Measurements from ENCODE around the gene GNB1.

Gene GNB1

DNA sequence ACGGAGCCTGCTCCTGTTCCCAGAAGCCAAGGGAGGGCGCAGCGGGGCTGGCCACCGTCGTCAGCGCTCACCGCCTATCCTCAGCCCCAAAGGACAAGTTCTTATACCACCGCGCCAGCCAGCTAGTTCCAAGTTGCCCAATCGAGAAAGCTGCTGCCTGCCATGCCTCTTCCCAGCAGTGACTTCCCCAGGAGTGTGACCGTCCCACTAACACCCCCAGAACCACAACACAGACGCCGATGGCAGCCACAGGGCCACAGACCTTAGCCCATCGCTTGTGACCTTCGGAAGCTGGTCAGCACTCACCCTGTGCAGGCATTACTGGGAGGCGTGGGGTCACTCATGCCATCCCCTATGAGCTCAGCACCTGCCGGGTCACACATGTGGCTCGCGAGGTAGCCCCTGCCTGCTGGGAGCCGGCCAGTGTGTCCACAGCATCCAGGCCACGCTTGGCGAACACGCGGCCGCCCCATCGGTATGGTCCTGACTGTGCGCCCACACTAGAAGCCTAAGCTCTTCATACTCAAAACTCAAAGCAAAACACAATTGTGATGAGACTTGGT is 132.7 kb downstream of the GNB1 start:
- TF ChIP-seq, protein P1, sequence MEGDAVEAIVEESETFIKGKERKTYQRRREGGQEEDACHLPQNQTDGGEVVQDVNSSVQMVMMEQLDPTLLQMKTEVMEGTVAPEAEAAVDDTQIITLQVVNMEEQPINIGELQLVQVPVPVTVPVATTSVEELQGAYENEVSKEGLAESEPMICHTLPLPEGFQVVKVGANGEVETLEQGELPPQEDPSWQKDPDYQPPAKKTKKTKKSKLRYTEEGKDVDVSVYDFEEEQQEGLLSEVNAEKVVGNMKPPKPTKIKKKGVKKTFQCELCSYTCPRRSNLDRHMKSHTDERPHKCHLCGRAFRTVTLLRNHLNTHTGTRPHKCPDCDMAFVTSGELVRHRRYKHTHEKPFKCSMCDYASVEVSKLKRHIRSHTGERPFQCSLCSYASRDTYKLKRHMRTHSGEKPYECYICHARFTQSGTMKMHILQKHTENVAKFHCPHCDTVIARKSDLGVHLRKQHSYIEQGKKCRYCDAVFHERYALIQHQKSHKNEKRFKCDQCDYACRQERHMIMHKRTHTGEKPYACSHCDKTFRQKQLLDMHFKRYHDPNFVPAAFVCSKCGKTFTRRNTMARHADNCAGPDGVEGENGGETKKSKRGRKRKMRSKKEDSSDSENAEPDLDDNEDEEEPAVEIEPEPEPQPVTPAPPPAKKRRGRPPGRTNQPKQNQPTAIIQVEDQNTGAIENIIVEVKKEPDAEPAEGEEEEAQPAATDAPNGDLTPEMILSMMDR (IDR thresholded peaks at IDR 0.05; ENCODE audit: insufficient read depth, low read length, poor library complexity, severe bottlenecking) = no peak
- TF ChIP-seq EZH2phosphoT487 (conservative IDR thresholded peaks at IDR 0.05; ENCODE audit: low read length) = no peak
- no peaks in the 10 kb centered on the region for H3K9me2 ChIP-seq (replicated peaks; ENCODE audit: insufficient read depth, low read length)
- no peaks in the 10 kb centered on the region for H3K9me3 ChIP-seq (ENCODE audit: insufficient read depth, low read length)
- H3F3A ChIP-seq (ENCODE audit: insufficient read depth) = no peaks in the 10 kb centered on the region
- peaks cover 39% of the 10 kb centered on the region for H3K79me2 ChIP-seq (ENCODE audit: insufficient read depth, low read length)
- no peak overlapping the region for H3K9ac ChIP-seq (ENCODE audit: low read length)
- H3K4me3 ChIP-seq (ENCODE audit: insufficient read depth, low read length, poor library complexity, severe bottlenecking) = no peak overlapping the region
- H3K4me2 ChIP-seq (ENCODE audit: low read depth, low read length, poor library complexity, severe bottlenecking) = no peak overlapping the region
- no peak overlapping the region for H2AFZ ChIP-seq (ENCODE audit: low read depth, low read length, severe bottlenecking)
- H3K27me3 ChIP-seq (ENCODE audit: low read length) = no peaks in the 10 kb centered on the region
- H3K36me3 ChIP-seq (ENCODE audit: low read length) = no peaks in the 10 kb centered on the region
- no peak overlapping the region for H3K27ac ChIP-seq (ENCODE audit: low read depth, low read length)
- H4K20me1 ChIP-seq (ENCODE audit: low read depth, low read length) = no peaks in the 10 kb centered on the region; the same call in 1 of the 2 replicates

DNA sequence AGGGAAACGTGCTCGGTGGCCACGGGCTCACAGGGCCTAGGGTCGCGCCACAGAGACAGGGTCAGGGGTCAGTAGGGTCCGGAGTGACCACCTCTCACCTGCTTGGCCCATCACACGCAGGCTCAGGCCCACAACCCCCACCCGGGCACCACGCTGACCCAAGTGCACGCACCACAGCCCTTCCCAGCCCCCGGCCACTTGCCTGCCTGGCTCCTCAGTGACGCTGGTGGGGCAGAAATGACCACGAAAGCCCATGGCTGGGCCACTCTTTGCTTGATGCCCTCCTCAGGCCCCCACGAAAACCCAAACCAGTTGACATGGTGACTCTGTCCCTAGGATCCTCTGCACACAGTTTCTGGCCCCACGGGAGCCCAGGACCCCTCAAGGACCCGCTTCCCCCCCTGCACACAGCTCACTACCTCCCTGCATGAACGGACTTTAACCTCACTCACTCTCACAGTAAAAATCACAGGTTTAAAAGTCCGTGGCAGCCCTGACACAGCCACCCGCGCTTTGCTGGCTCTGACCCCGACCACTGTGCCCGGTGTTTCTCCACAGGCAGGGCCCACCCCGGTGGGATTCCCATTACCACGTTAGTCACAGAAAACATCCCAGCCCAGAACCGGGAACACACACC is 133.3 kb downstream of the GNB1 start:
- Histone ChIP-seq H3K79me2 (ENCODE audit: insufficient read depth, low read length) (peaks cover 33% of the 10 kb centered on the region), H3K9ac (ENCODE audit: low read length) (no peak overlapping the region), H3K36me3 (ENCODE audit: low read length) (no peaks in the 10 kb centered on the region), H4K20me1 (ENCODE audit: low read depth, low read length) (no peaks in the 10 kb centered on the region; the same call in 1 of the 2 replicates), H3F3A (ENCODE audit: insufficient read depth) (no peaks in the 10 kb centered on the region), H2AFZ (ENCODE audit: low read depth, low read length, severe bottlenecking) (no peak overlapping the region), H3K9me2 (replicated peaks; ENCODE audit: insufficient read depth, low read length) (no peaks in the 10 kb centered on the region), H3K4me2 (ENCODE audit: low read depth, low read length, poor library complexity, severe bottlenecking) (no peak overlapping the region), H3K4me3 (ENCODE audit: insufficient read depth, low read length, poor library complexity, severe bottlenecking) (no peak overlapping the region), H3K27ac (ENCODE audit: low read depth, low read length) (no peak overlapping the region), H3K27me3 (ENCODE audit: low read length) (no peaks in the 10 kb centered on the region), H3K9me3 (ENCODE audit: insufficient read depth, low read length) (no peaks in the 10 kb centered on the region)
- TF ChIP-seq, protein P1 (IDR thresholded peaks at IDR 0.05; ENCODE audit: insufficient read depth, low read length, poor library complexity, severe bottlenecking) = no peak
- no peak for TF ChIP-seq EZH2phosphoT487 (conservative IDR thresholded peaks at IDR 0.05; ENCODE audit: low read length)

DNA sequence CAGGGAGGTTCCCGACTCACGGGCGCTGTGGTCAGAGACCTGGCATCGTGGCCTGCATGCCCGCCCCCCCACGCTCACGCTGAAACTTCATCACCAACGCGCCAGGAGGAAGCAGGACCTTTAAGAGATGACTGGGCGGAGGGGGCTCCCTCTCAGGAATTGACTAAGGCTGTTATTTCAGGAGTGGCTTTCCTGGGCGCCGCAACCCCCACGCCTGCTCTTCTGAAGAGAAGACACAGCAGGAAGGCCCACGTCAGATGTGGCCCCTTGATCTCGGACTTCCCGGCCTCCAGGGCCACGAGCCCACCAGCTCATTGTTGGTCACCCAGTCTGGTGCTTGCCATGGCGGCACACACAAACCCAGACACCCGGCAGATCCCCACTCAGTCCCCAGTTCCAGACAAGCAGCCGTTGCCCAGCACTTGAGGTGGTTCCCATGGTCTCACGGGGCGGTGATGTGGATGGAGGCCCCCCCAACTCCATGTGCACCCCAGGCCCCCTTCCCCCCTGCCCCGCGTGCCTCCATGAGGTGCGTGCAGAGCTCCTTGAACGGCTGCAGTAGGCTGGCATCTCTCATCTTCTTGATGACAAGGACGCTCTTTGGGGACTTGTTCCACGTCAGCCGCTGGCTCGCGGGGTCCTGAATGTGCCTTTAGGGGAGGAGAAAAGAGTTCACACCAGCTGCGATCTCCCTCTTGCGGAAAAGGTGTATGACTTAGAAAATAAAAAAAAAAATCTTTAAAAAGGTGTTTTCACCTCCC is 134.0 kb downstream of the GNB1 start:
- Histone ChIP-seq H3K9me2 (replicated peaks; ENCODE audit: insufficient read depth, low read length) (no peaks in the 10 kb centered on the region), H4K20me1 (ENCODE audit: low read depth, low read length) (no peaks in the 10 kb centered on the region; the same call in 1 of the 2 replicates), H3K9me3 (ENCODE audit: insufficient read depth, low read length) (no peaks in the 10 kb centered on the region), H3K79me2 (ENCODE audit: insufficient read depth, low read length) (peaks cover 28% of the 10 kb centered on the region), H3K27ac (ENCODE audit: low read depth, low read length) (no peak overlapping the region), H3K36me3 (ENCODE audit: low read length) (no peaks in the 10 kb centered on the region), H3K9ac (ENCODE audit: low read length) (no peak overlapping the region), H3K4me3 (ENCODE audit: insufficient read depth, low read length, poor library complexity, severe bottlenecking) (no peak overlapping the region), H3K4me2 (ENCODE audit: low read depth, low read length, poor library complexity, severe bottlenecking) (no peak overlapping the region), H2AFZ (ENCODE audit: low read depth, low read length, severe bottlenecking) (no peak overlapping the region), H3F3A (ENCODE audit: insufficient read depth) (peaks cover 5% of the 10 kb centered on the region; the same call in 1 of the 2 replicates), H3K27me3 (ENCODE audit: low read length) (no peaks in the 10 kb centered on the region)
- TF ChIP-seq, protein P1 (IDR thresholded peaks at IDR 0.05; ENCODE audit: insufficient read depth, low read length, poor library complexity, severe bottlenecking) = no peak
- TF ChIP-seq EZH2phosphoT487 (conservative IDR thresholded peaks at IDR 0.05; ENCODE audit: low read length) = no peak

All from SU-DHL-6 (cell line).